ENCODE data around the gene RBM15. TPM values are rescaled to one million over a fixed set of nuclear protein-coding genes. Genes with fewer than 3 reads are reported as not detected.

Gene RBM15
- total and polyA plus RNA-seq, 2 donors (not counting 3 experiments of a cell fraction or from before 2014, with no cell fraction given) = 8.5 to 29.5 TPM

- no peak overlapping the region for H3K9ac ChIP-seq (replicated peaks; ENCODE audit: extremely low read depth, insufficient read depth, low read length)
- H3K79me2 ChIP-seq (ENCODE audit: control insufficient read depth, insufficient read depth, low read length) = no peaks in the 10 kb centered on the region
- TF ChIP-seq POLR2A (IDR thresholded peaks at IDR 0.05; ENCODE audit: low read depth, low read length) = no peak
- TF ChIP-seq MYC (IDR thresholded peaks at IDR 0.05; ENCODE audit: low read depth, low read length) = no peak
- TF ChIP-seq FOS (IDR thresholded peaks at IDR 0.05; ENCODE audit: borderline replicate concordance, insufficient read depth, low read length) = no peak
- TF ChIP-seq POLR2AphosphoS5 (IDR thresholded peaks at IDR 0.05; ENCODE audit: insufficient read depth, low read depth, low read length) = no peak
- H3K9me1 ChIP-seq (replicated peaks; ENCODE audit: control insufficient read depth, extremely low read depth, insufficient read depth, low read length) = no peaks in the 10 kb centered on the region
- no peaks in the 10 kb centered on the region for H3K27me3 ChIP-seq (ENCODE audit: control insufficient read depth in 2 of 2, insufficient read depth in 2 of 2, low read length in 2 of 2)
- H3K4me1 ChIP-seq (ENCODE audit: control insufficient read depth, extremely low read depth, insufficient read depth, low read length) = peaks cover 7% of the 10 kb centered on the region
- H3K9me3 ChIP-seq (replicated peaks; ENCODE audit: control insufficient read depth, insufficient read depth, low read length) = no peaks in the 10 kb centered on the region
- no peak overlapping the region for H3K4me2 ChIP-seq (ENCODE audit: insufficient read depth, low read length)
- no peak for DNase-seq (ENCODE audit: low read depth, low spot score)
- H3K36me3 ChIP-seq (ENCODE audit: control insufficient read depth in 2 of 2, extremely low read depth in 1 of 2, insufficient read depth in 2 of 2, low read length in 2 of 2) = peaks cover 0 to 2% of the 10 kb centered on the region in 2 experiments
- no peak overlapping the region for H3K27ac ChIP-seq (ENCODE audit: insufficient read depth, low read depth, low read length)
- intact Hi-C loops (cut with micrococcal nuclease) (loop anchor here (5.0 kb wide), 1 partner anchor 37 kb away; no protein-coding TSS in a partner anchor), dilution Hi-C loops (cut with MboI; ENCODE audit: extremely low pct_ligation_motif_present, low sequenced_read_pairs) (no loop called here)
- H3K4me3 ChIP-seq (replicated peaks in 1 of 3; ENCODE audit: insufficient read depth in 1 of 3, low read depth in 1 of 3, low read length in 3 of 3) = no peak overlapping the region
- H4K20me1 ChIP-seq (replicated peaks; ENCODE audit: control insufficient read depth, extremely low read depth, insufficient read depth, low read length) = no peaks in the 10 kb centered on the region
- CTCF ChIA-PET = no interaction called here
- POLR2A ChIA-PET = no interaction called here
- no peak overlapping the region for H2AFZ ChIP-seq (ENCODE audit: low read depth, low read length)
- no TSS peak for BruUV-seq (replicated peaks)
- no peak for FAIRE-seq
Observed at GRCh38 chr1:110384581-110385321, 45.6 kb downstream of the RBM15 start.

- BruUV-seq (replicated peaks) = no TSS peak
- H3K9me3 ChIP-seq (replicated peaks; ENCODE audit: control insufficient read depth, insufficient read depth, low read length) = no peaks in the 10 kb centered on the region
- H3K27me3 ChIP-seq (ENCODE audit: control insufficient read depth in 2 of 2, insufficient read depth in 2 of 2, low read length in 2 of 2) = no peaks in the 10 kb centered on the region
- H3K9me1 ChIP-seq (replicated peaks; ENCODE audit: control insufficient read depth, extremely low read depth, insufficient read depth, low read length) = no peaks in the 10 kb centered on the region
- H3K27ac ChIP-seq (ENCODE audit: insufficient read depth, low read depth, low read length) = no peak overlapping the region
- peaks cover 7% of the 10 kb centered on the region for H3K4me1 ChIP-seq (ENCODE audit: control insufficient read depth, extremely low read depth, insufficient read depth, low read length)
- no peaks in the 10 kb centered on the region for H4K20me1 ChIP-seq (replicated peaks; ENCODE audit: control insufficient read depth, extremely low read depth, insufficient read depth, low read length)
- H3K79me2 ChIP-seq (ENCODE audit: control insufficient read depth, insufficient read depth, low read length) = no peaks in the 10 kb centered on the region
- ChIA-PET CTCF (no interaction called here), POLR2A (no interaction called here)
- H3K9ac ChIP-seq (replicated peaks; ENCODE audit: extremely low read depth, insufficient read depth, low read length) = no peak overlapping the region
- H3K4me2 ChIP-seq (ENCODE audit: insufficient read depth, low read length) = no peak overlapping the region
- H2AFZ ChIP-seq (ENCODE audit: low read depth, low read length) = no peak overlapping the region
- DNase-seq (ENCODE audit: low read depth, low spot score) (no peak), FAIRE-seq (no peak)
- peaks cover 0 to 2% of the 10 kb centered on the region in 2 experiments for H3K36me3 ChIP-seq (ENCODE audit: control insufficient read depth in 2 of 2, extremely low read depth in 1 of 2, insufficient read depth in 2 of 2, low read length in 2 of 2)
- no peak for TF ChIP-seq CTCF (IDR thresholded peaks at IDR 0.05; ENCODE audit: extremely low read depth in 1 of 2, insufficient read depth in 1 of 2, low read depth in 1 of 2, low read length in 2 of 2)
- TF ChIP-seq JUN (IDR thresholded peaks at IDR 0.05; ENCODE audit: borderline replicate concordance, insufficient read depth, insufficient read length, low read depth) = no peak
- no peak for TF ChIP-seq POLR2A (IDR thresholded peaks at IDR 0.05; ENCODE audit: low read depth, low read length)
- TF ChIP-seq MYC (IDR thresholded peaks at IDR 0.05; ENCODE audit: low read depth, low read length) = no peak
- TF ChIP-seq FOS (IDR thresholded peaks at IDR 0.05; ENCODE audit: borderline replicate concordance, insufficient read depth, low read length) = no peak
- no peak for TF ChIP-seq EZH2 (IDR thresholded peaks at IDR 0.05; ENCODE audit: borderline replicate concordance, low read depth, low read length, severe bottlenecking)
- TF ChIP-seq GATA2 (IDR thresholded peaks at IDR 0.05; ENCODE audit: insufficient read depth, insufficient read length, low read depth, low read length) = no peak
- TF ChIP-seq POLR2AphosphoS5 (IDR thresholded peaks at IDR 0.05; ENCODE audit: insufficient read depth, low read depth, low read length) = no peak
- TF ChIP-seq MAX (IDR thresholded peaks at IDR 0.05; ENCODE audit: insufficient read depth, insufficient read length) = no peak
- intact Hi-C loops (cut with micrococcal nuclease) = loop anchor here (5.0 kb wide), 1 partner anchor 38 kb away; no protein-coding TSS in a partner anchor
- no peak overlapping the region for H3K4me3 ChIP-seq (replicated peaks in 1 of 3; ENCODE audit: insufficient read depth in 1 of 3, low read depth in 1 of 3, low read length in 3 of 3)
- dilution Hi-C loops (cut with MboI; ENCODE audit: extremely low pct_ligation_motif_present, low sequenced_read_pairs) = no loop called here
Observed at GRCh38 chr1:110385369-110385768, 46.2 kb downstream of the RBM15 start.

Data from endothelial cell of umbilical vein (primary cell).